GM21786 (cell line): ENCODE results near the gene C7orf57.

ENCODE experiments used
- ATAC-seq: cut with Tn5 transposase; IDR thresholded peaks from one replicate; pipeline ENCODE4 v1.9.1; 2021; ENCODE audit not compliant: unreplicated experiment

The C7orf57 gene

DNA sequence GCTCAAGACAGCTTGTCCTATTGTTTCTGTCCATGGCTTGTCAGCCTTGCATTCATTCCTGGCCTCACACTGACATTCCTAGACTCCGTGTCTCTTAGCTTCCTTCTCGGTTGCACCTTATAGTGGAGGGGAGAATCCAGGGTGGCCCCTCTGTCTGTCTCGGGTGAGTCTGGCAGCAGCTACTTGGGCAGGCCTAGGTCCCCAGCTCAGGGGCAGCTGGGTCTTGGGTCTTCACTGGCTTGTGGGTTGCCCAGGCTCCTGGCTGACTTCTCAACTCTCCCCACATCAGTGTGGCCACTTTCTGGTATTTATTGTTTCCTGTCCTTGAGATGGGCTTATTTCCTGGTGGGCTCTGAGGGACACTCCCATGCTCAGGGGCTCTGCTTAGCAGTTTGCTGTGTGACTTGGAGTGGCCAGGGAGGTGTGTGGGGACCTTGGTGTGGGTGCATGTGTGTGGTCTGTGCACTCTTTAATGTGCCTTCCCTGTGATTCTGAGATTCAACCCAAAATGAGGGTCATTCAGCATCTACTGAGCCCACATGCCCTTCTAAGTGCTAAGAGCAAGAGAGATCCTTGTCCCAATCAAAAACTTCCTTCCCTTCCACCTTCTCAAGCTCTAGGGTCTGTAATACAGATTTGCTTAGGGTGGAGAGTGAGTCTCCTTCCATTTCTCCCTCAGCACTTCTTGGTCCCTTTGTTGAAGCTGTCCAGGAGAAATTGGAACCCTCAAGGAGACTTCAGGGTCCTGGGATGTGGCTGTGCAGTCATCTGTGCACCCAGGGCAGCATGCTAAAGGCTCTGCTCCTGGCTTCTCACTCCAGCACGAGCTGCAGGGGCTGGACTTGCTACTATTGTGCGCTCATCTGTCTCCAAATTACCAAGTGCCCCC, 73.9 kb downstream of the C7orf57 start:
- no peak for ATAC-seq

DNA sequence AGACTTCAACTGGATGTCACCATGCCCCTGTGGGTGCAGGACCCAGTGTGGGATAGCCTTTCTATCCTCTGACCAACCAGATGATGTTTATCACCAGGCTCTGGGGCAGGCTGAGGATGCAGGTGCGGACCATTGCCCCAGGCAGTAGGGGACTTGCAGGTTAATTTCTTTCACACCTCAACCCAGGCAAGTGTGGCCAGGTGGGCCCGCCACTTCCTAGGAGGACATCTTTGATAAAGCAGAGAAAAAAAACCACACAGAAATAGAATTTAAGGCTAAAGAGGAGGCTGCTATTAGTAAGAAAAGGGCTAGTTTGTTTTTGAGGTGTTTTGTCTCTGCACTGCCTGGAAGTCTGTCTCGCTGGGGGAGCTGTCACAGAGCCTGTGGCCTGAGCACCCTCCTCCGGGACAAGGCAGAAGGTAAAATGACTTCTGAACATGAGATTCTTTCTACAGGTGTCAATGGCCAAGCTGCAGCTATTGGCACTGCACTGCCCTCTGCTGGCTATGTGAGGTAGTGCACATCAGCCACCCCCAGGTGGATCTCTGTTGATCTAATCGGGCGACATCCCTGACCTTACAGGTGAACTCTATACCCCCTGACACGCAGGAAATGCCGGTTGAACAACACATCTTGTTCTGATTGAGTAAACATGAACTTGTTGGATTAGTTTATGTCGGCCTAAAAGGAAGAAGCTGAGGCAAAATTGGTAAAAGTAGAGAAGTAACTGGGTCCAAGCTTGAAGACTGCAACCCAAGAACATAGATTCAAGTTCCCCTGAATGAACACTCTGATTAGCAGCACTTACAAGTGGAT, 74.7 kb downstream of the C7orf57 start:
- ATAC-seq, result peak; percentile 91

DNA sequence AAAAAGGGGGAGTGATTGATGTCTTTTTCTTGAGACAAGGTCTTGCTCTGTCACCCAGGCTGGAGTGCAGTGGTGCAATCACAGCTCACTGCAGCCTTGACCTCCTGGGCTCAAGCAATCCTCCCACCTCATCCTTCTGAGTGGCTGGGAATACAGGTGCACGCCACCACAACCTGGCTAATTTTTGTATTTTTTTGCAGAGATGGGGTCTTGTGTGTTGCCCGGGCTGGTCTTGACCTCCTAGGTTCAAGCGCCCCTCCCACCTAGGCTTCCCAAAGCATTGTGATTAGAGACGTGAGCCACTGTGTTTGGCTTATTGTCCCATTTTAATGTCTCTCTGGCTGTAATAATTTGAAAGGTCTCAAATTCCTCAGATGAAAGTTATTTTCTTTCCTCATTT, 75.5 kb downstream of the C7orf57 start:
- ATAC-seq, result no peak
